Thyroid gland (tissue), 4 donors: ENCODE results near the gene DNM2.

Source experiments
- CTCF ChIP-seq, 6 experiments: fragments of 200-600 bp in 3 of 6; fragments of 450-650 bp in 3 of 6; sonication (generic) in 3 of 6; IDR thresholded peaks; one replicate each; pipeline ENCODE4 v1.5.1; 2016 to 2019; ENCODE audit warnings: antibody characterized with exemption in 6 of 6, mild to moderate bottlenecking in 2 of 6, inconsistent platforms in 1 of 6, moderate library complexity in 1 of 6
- POLR2A ChIP-seq, 2 donors: fragments of 450-650 bp; IDR thresholded peaks; one replicate each; pipeline ENCODE4 v1.6.1; 2017; ENCODE audit warnings: antibody characterized with exemption in 2 of 2, mild to moderate bottlenecking in 2 of 2, moderate library complexity in 1 of 2

- no peak for TF ChIP-seq CTCF (IDR thresholded peaks at IDR 0.05)
- no peak for TF ChIP-seq POLR2A (IDR thresholded peaks at IDR 0.05)
These were observed 35.3 kb upstream of the DNM2 start for GRCh38 chr19:10682397-10683063.
